HG02678 (cell line): ENCODE measurements around the gene TGFBR2.

ENCODE experiments used
- ATAC-seq: cut with Tn5 transposase; IDR thresholded peaks from one replicate; pipeline ENCODE4 v1.9.1; 2021; ENCODE audit warnings: mild to moderate bottlenecking, moderate library complexity; ENCODE audit not compliant: unreplicated experiment

The TGFBR2 gene

GRCh38 chr3:30633718-30634117 is 27.3 kb downstream of the TGFBR2 start:
- no peak for ATAC-seq

DNA sequence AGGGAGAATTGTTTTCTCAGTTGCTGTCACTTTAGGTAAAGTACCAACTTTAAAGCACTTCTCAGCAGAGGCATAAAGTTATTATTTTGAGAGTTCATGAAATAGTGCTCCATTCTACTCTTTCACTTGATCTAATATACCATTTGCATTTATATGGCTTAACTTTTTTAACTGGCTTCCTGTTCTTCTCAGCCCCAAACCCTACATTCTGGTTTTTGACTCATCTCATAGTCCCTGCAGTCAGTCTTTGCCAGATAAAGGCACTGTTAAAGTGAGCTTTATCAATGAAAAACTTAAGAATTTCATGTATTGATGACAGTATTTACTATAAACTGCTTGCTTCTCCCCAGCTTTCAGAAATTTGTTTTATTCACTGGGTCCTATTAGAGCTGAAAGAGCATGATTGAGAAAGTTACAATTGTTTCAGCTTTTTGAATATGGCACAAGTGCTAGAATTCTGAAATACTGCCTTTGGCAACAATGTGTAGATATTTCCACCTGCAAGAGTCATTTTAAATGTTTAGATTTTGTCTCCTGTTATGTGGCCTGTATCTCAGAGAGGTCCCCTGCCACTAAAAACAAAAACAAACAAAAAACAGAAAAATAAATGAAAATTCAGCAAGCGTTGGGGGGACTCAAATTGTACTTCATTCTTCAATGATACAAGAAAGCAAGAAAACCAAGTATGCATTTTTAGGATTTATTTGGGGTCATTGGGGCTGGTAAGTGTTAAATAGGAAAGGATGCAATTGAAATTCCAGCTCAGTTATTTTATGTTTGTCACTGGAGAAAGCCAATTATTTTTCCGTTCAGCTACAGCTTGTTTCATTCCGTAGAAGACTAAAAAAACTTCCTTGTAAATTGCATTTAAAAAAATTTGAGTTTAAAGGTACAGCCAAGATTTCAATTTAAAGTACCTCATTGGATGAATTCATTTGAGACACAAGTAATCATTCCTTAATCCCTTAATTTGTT is 28.6 kb downstream of the TGFBR2 start:
- no peak for ATAC-seq

- ATAC-seq = no peak
These were observed 31.2 kb downstream of the TGFBR2 start for GRCh38 chr3:30637310-30638219.

DNA sequence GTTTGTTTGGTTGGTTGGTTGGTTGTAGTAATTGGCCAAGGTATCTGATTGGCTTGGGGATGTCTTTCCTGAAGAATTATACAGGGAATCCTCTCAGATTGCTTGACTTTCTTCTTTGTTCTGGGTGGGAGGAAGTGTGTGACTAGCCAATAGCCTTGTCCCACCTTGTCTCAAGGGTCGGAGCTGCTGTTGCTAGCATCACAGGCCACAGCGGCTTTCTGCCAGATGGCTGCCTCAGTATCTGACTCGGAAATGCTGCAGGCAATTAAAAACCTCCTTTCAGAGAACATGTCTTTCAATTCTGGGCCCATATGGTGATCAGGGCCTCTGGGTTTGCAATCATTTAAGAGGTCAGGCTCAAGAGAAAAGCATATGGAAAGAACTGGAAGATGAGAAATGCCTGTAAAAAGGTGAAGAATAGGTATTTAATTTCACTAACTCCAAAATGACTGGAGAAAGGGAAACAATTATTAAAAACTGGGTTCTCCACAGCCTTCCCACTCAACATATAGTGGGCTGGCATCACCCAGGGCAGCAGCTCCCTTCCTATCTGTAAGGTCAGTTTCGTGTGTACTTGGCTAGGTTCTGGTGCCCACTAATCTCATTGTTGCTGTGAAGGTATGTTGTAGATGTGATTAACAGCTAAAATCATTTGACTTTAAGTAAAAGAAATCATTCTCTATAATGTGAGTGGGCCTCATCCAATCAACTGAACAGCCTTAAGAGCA is 32.4 kb downstream of the TGFBR2 start:
- ATAC-seq = no peak

DNA sequence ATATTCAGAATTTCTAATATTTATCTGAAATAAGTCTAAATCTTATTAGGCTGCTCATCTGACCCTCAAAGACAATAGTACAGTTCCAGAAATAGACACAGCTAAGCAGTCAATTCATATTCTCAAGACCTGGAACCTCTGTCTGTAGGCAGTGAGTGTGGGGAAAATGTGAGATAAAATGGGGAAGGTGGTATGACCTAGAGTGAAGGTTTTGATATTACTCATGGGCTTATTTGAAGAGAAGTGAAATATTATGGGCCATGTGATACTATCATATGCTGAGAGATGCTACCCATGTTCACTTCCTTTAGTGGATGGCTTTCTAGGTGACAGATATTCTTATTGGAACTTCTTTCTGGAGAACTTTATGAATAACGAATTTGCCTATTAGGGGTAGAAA is 33.5 kb downstream of the TGFBR2 start:
- peak; percentile 64 for ATAC-seq

DNA sequence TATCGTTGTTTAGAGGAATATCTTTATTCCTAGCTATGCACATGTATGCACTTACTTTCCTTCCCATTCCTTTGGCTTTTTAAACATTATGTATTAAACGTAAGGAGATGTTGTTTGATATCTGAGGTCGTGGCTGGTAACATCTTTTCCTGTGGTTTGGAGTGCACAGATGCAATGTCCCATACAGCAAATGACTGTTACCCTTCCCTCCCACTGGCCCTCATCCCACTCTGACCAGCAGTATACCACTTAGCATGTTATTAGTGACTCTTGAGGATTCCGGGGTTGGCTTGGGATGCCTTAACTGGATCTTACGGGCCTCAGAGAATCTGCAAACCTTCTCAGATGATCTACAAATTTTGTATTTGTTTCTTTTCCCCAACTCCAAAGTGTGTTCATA is 34.5 kb downstream of the TGFBR2 start:
- ATAC-seq = no peak

- no peak for ATAC-seq
These were observed 35.2 kb downstream of the TGFBR2 start for GRCh38 chr3:30641416-30642251.

DNA sequence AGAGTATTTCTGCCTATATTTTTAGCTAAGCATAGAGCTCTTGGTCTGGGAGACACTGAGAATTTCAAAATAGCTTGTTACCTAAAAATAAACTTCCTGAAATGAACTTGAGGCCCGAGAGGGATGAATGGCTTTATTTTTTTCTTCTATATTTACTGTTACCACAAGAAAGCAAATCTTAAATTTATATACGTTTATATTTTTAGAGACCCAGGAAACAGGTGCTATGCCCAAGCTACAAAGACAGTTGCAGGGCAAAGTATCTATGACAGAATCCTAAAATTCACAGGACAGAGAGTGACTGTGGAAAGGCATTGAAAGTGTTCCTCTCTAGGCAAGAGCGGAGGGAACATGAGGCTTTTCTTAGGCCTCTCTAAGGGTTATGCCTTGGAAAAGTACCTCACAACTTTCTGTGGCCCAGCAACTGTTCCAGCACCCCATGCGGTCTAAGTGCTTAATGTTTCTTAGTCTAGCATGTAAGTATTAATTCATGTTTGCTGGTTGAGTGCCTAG is 36.5 kb downstream of the TGFBR2 start:
- ATAC-seq = peak; percentile 24

GRCh38 chr3:30643763-30644462 is 37.5 kb downstream of the TGFBR2 start:
- ATAC-seq = no peak

GRCh38 chr3:30644615-30645014 is 38.2 kb downstream of the TGFBR2 start:
- ATAC-seq = peak; percentile 56

- ATAC-seq = no peak
These were observed 38.7 kb downstream of the TGFBR2 start for GRCh38 chr3:30645077-30645476.

GRCh38 chr3:30646181-30646876 is 39.9 kb downstream of the TGFBR2 start:
- no peak for ATAC-seq

- no peak for ATAC-seq
These were observed 40.8 kb downstream of the TGFBR2 start for GRCh38 chr3:30646961-30647752.

DNA sequence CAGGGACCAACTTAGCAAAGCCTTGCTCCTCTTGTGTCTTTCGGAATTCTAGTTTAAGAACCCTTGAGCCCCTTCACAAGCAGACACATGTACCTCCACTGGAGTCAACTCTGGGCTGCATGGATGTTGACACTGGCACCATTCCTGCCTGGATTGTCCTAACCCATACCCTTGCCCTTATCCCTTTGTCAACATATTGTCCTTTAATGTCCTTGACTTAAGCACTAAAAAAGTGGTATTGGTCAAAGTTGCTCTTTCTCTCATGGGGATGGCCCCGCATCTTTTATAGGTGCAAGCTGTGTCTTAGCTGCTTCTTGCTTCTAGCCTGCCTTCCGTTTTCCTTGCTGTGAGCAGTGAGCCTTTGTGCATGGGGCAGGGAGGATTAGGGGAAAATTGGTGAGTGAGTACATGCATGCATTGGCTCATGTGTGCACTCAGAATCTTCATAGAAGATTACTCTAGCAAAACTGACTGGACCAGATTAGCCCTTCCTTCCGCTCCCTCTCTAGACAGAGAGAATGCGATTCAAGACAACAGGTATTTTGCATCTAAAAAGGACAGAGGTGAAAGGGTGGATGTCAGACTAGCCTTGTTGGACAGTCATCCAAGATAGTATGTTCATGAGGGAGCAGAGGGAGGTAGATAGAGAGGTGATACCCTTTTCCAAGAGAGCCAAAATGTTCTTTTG is 42.4 kb downstream of the TGFBR2 start:
- ATAC-seq = peak; percentile 36

- ATAC-seq = peak; percentile 65
These were observed 43.3 kb downstream of the TGFBR2 start for GRCh38 chr3:30649572-30650318.

GRCh38 chr3:30650348-30650995 is 44.1 kb downstream of the TGFBR2 start:
- no peak for ATAC-seq
